ENCODE data around the gene SMYD3. TPM values are rescaled to one million over a fixed set of nuclear protein-coding genes. Genes with fewer than 3 reads are reported as not detected.

SMYD3 gene
- total and polyA plus RNA-seq, 2 experiments from 2014 or later, result 30.8 to 68.5 TPM

- Histone ChIP-seq H2AFZ (no peak overlapping the region), H4K20me1 (ENCODE audit: insufficient read depth, poor library complexity, severe bottlenecking) (no peaks in the 10 kb centered on the region), H3K27me3 (no peaks in the 10 kb centered on the region), H3K4me3 (no peak overlapping the region), H3K4me2 (no peak overlapping the region), H3K27ac (peak overlapping the region; percentile 76), H3K36me3 (replicated peaks; ENCODE audit: insufficient read depth, low read depth) (no peaks in the 10 kb centered on the region), H3K4me1 (ENCODE audit: insufficient read depth) (peaks cover 54% of the 10 kb centered on the region), H3K9me2 (replicated peaks; ENCODE audit: insufficient read depth) (no peaks in the 10 kb centered on the region), H3K9me3 (ENCODE audit: low read depth) (no peaks in the 10 kb centered on the region), H3K79me2 (no peaks in the 10 kb centered on the region)
- WGBS (ENCODE audit: low lambda C conversion rate, missing lambda C conversion rate), result 83% methylated on average over 7 of the region's 8 CpGs
- TF ChIP-seq EZH2 (IDR thresholded peaks at IDR 0.05; ENCODE audit: borderline replicate concordance), result no peak
- TF ChIP-seq, protein P1, sequence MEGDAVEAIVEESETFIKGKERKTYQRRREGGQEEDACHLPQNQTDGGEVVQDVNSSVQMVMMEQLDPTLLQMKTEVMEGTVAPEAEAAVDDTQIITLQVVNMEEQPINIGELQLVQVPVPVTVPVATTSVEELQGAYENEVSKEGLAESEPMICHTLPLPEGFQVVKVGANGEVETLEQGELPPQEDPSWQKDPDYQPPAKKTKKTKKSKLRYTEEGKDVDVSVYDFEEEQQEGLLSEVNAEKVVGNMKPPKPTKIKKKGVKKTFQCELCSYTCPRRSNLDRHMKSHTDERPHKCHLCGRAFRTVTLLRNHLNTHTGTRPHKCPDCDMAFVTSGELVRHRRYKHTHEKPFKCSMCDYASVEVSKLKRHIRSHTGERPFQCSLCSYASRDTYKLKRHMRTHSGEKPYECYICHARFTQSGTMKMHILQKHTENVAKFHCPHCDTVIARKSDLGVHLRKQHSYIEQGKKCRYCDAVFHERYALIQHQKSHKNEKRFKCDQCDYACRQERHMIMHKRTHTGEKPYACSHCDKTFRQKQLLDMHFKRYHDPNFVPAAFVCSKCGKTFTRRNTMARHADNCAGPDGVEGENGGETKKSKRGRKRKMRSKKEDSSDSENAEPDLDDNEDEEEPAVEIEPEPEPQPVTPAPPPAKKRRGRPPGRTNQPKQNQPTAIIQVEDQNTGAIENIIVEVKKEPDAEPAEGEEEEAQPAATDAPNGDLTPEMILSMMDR (IDR thresholded peaks at IDR 0.05; ENCODE audit: poor library complexity), result no peak
- TF ChIP-seq EZH2phosphoT487 (IDR thresholded peaks at IDR 0.05; ENCODE audit: low read depth, severe bottlenecking, unreplicated experiment), result no peak
- DNase-seq (ENCODE audit: low spot score), result no peak
These were observed 634.6 kb downstream of the SMYD3 start for GRCh38 chr1:245872475-245872874.

DNA sequence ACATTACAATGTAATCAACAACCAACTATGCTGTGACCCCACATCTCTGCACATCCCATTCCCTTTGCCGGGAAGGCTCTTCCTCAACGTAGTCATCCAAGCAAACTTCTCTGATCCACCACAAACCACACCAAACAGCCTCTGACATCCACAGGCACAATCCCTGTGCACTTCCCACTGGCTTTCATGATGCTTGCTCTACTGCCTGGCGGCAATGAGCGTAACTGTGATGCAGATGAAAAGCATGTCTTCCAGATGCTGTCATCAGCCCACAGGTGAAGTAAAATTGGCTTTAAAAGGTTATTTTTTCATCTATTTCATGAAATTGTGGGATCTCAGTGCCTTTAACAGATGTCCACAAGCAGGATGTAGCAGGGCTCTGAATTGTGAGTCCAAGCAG is 635.2 kb downstream of the SMYD3 start:
- Histone ChIP-seq H3K36me3 (replicated peaks; ENCODE audit: insufficient read depth, low read depth) (no peaks in the 10 kb centered on the region), H3K27ac (peak overlapping the region; percentile 76), H3K9me2 (replicated peaks; ENCODE audit: insufficient read depth) (no peaks in the 10 kb centered on the region), H2AFZ (no peak overlapping the region), H3K4me1 (ENCODE audit: insufficient read depth) (peaks cover 52% of the 10 kb centered on the region), H3K4me3 (no peak overlapping the region), H3K9me3 (ENCODE audit: low read depth) (no peaks in the 10 kb centered on the region), H3K79me2 (no peaks in the 10 kb centered on the region), H3K27me3 (no peaks in the 10 kb centered on the region), H4K20me1 (ENCODE audit: insufficient read depth, poor library complexity, severe bottlenecking) (no peaks in the 10 kb centered on the region), H3K4me2 (no peak overlapping the region)
- 83% methylated on average over 4 of the region's 4 CpGs for WGBS (ENCODE audit: low lambda C conversion rate, missing lambda C conversion rate)
- TF ChIP-seq EZH2phosphoT487 (IDR thresholded peaks at IDR 0.05; ENCODE audit: low read depth, severe bottlenecking, unreplicated experiment) (no peak), EZH2 (IDR thresholded peaks at IDR 0.05; ENCODE audit: borderline replicate concordance) (no peak)
- TF ChIP-seq, protein P1 (IDR thresholded peaks at IDR 0.05; ENCODE audit: poor library complexity), result no peak
- DNase-seq (ENCODE audit: low spot score), result no peak

DNA sequence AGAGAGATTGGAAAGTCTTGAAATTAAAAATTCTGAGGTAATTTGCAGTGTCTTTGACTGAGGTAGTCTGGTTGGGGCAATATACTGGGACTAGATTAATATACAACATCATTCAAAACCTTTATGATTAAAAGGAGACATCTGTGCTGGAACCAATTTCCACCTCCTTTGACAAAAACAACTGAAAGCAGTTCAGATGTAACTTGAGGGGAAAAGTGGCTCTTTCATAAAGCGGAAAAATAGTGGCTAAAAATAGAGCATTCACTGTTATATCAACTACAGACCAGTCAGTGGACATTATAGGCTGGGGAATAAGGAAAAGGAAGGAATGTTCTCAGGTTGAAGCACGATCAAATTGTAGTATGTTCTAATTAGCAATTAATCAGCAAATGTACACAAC is 635.9 kb downstream of the SMYD3 start:
- Histone ChIP-seq H4K20me1 (ENCODE audit: insufficient read depth, poor library complexity, severe bottlenecking) (no peaks in the 10 kb centered on the region), H3K4me1 (ENCODE audit: insufficient read depth) (peaks cover 45% of the 10 kb centered on the region), H3K79me2 (no peaks in the 10 kb centered on the region), H3K9me2 (replicated peaks; ENCODE audit: insufficient read depth) (no peaks in the 10 kb centered on the region), H3K4me2 (no peak overlapping the region), H3K4me3 (no peak overlapping the region), H3K27ac (peak overlapping the region; percentile 76), H2AFZ (no peak overlapping the region), H3K36me3 (replicated peaks; ENCODE audit: insufficient read depth, low read depth) (no peaks in the 10 kb centered on the region), H3K27me3 (no peaks in the 10 kb centered on the region), H3K9me3 (ENCODE audit: low read depth) (no peaks in the 10 kb centered on the region)
- TF ChIP-seq EZH2phosphoT487 (IDR thresholded peaks at IDR 0.05; ENCODE audit: low read depth, severe bottlenecking, unreplicated experiment) (no peak), EZH2 (IDR thresholded peaks at IDR 0.05; ENCODE audit: borderline replicate concordance) (no peak)
- TF ChIP-seq, protein P1 (IDR thresholded peaks at IDR 0.05; ENCODE audit: poor library complexity), result no peak
- DNase-seq (ENCODE audit: low spot score), result no peak
- WGBS (ENCODE audit: low lambda C conversion rate, missing lambda C conversion rate), result 74% methylated on average over 2 of the region's 2 CpGs

DNA sequence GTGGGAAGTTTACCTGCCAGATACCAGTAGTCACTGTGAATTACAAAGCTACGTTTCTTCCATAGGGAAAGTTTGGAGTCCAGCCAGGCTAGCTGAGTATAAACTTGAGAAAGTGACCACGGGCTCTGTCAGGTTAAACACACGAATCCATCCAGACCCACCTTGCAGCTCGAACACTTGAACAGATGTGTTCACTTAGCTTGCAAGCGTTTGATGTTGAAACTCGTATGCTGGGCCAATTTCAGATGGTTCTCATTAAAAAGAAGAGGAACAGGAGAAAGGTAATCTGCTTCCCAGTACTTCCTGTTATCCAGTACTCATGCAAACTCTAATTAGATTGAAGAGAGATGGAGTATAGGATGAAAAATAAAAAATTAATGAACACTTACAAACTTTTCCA is 636.4 kb downstream of the SMYD3 start:
- no peaks in the 10 kb centered on the region for H4K20me1 ChIP-seq (ENCODE audit: insufficient read depth, poor library complexity, severe bottlenecking)
- 62% methylated on average over 6 of the region's 6 CpGs for WGBS (ENCODE audit: low lambda C conversion rate, missing lambda C conversion rate)
- H3K4me3 ChIP-seq, result no peak overlapping the region
- H3K27ac ChIP-seq, result peak overlapping the region; percentile 76
- DNase-seq (ENCODE audit: low spot score), result no peak
- H3K27me3 ChIP-seq, result no peaks in the 10 kb centered on the region
- H3K79me2 ChIP-seq, result no peaks in the 10 kb centered on the region
- no peak overlapping the region for H3K4me2 ChIP-seq
- H3K36me3 ChIP-seq (replicated peaks; ENCODE audit: insufficient read depth, low read depth), result no peaks in the 10 kb centered on the region
- H3K4me1 ChIP-seq (ENCODE audit: insufficient read depth), result peaks cover 40% of the 10 kb centered on the region
- no peak for TF ChIP-seq EZH2 (IDR thresholded peaks at IDR 0.05; ENCODE audit: borderline replicate concordance)
- no peak for TF ChIP-seq EZH2phosphoT487 (IDR thresholded peaks at IDR 0.05; ENCODE audit: low read depth, severe bottlenecking, unreplicated experiment)
- TF ChIP-seq, protein P1 (IDR thresholded peaks at IDR 0.05; ENCODE audit: poor library complexity), result no peak
- H2AFZ ChIP-seq, result no peak overlapping the region
- no peaks in the 10 kb centered on the region for H3K9me2 ChIP-seq (replicated peaks; ENCODE audit: insufficient read depth)
- H3K9me3 ChIP-seq (ENCODE audit: low read depth), result no peaks in the 10 kb centered on the region

Data from hepatocyte (in vitro differentiated cells).